Keratinocyte (primary cell): Measurements from ENCODE around the gene HTR2B. TPM values are rescaled to one million over a fixed set of nuclear protein-coding genes. Genes with fewer than 3 reads are reported as not detected.

ENCODE experiments used
- DNase-seq: peaks from one replicate; pipeline ENCODE4 v3.0.0-alpha.2; 2011; ENCODE audit warnings: low read depth, missing footprints, low spot score
- FAIRE-seq: peaks from 2 replicates; lab custom pipeline; 2011; peaks lifted over from hg19 to GRCh38; lab: Jason Lieb, UNC
- H2AFZ ChIP-seq: 2 replicates; pipeline ENCODE4 v1.6.0; 2012; ENCODE audit warnings: low read length, control low read depth, inconsistent platforms; ENCODE audit not compliant: control insufficient read depth
- H3K27ac ChIP-seq: 2 replicates; pipeline ENCODE4 v1.5.1; 2011; ENCODE audit warnings: low read length; ENCODE audit not compliant: control insufficient read depth, insufficient read depth
- H3K27me3 ChIP-seq: 3 replicates; pipeline ENCODE4 v1.6.0; 2011; ENCODE audit warnings: low read length; ENCODE audit not compliant: control insufficient read depth, insufficient read depth; ENCODE audit errors: extremely low read depth
- H3K36me3 ChIP-seq, 2 experiments: 2 replicates in 1 of 2; 3 replicates in 1 of 2; pipeline ENCODE4 v1.5.1; 2011; ENCODE audit warnings: low read length in 2 of 2, mild to moderate bottlenecking in 1 of 2; ENCODE audit not compliant: control insufficient read depth in 2 of 2, insufficient read depth in 2 of 2; ENCODE audit errors: extremely low read depth in 1 of 2
- H3K4me1 ChIP-seq: 3 replicates; pipeline ENCODE4 v1.5.1; 2011; ENCODE audit warnings: low read length; ENCODE audit not compliant: control insufficient read depth, insufficient read depth; ENCODE audit errors: extremely low read depth
- H3K4me2 ChIP-seq: 3 replicates; pipeline ENCODE4 v1.6.0; 2011; ENCODE audit warnings: low read depth, low read length; ENCODE audit not compliant: control insufficient read depth, insufficient read depth; ENCODE audit errors: extremely low read depth
- H3K4me3 ChIP-seq, 3 experiments: fragments of 200-600 bp in 1 of 3; sonication (generic) in 1 of 3; 2 replicates in 2 of 3; 3 replicates in 1 of 3; pipeline ENCODE4 v1.5.1; 2011 to 2016; ENCODE audit warnings: low read length in 3 of 3, mild to moderate bottlenecking in 3 of 3, control low read depth in 2 of 3, inconsistent platforms in 1 of 3, low read depth in 1 of 3, mixed read lengths in 1 of 3, mixed run types in 1 of 3, moderate library complexity in 1 of 3; ENCODE audit not compliant: control insufficient read depth in 2 of 3, insufficient read depth in 2 of 3; ENCODE audit errors: extremely low read depth in 1 of 3
- H3K79me2 ChIP-seq: 2 replicates; pipeline ENCODE4 v1.6.0; 2012; ENCODE audit warnings: low read length; ENCODE audit not compliant: control insufficient read depth, insufficient read depth
- H3K9ac ChIP-seq: 3 replicates; pipeline ENCODE4 v1.6.0; 2011; ENCODE audit warnings: low read length; ENCODE audit not compliant: control insufficient read depth, insufficient read depth; ENCODE audit errors: extremely low read depth
- H3K9me1 ChIP-seq: 3 replicates; pipeline ENCODE4 v1.6.0; 2011; ENCODE audit warnings: low read length; ENCODE audit not compliant: control insufficient read depth, insufficient read depth; ENCODE audit errors: extremely low read depth
- H3K9me3 ChIP-seq: 2 replicates; pipeline ENCODE4 v1.5.1; 2012; ENCODE audit warnings: low read depth, low read length; ENCODE audit not compliant: control insufficient read depth
- H4K20me1 ChIP-seq: 3 replicates; pipeline ENCODE4 v1.6.0; 2011; ENCODE audit warnings: low read length; ENCODE audit not compliant: control insufficient read depth, insufficient read depth; ENCODE audit errors: extremely low read depth
- CTCF ChIP-seq, 3 experiments: IDR thresholded peaks in 1 of 3; conservative IDR thresholded peaks in 1 of 3; optimal IDR thresholded peaks in 1 of 3; 2 replicates in 2 of 3; 3 replicates in 1 of 3; pipeline versions ENCODE3 to v1.5.1; 2011; ENCODE audit warnings: low read length in 3 of 3, mild to moderate bottlenecking in 3 of 3, moderate library complexity in 2 of 3, control low read depth in 1 of 3, inconsistent platforms in 1 of 3; ENCODE audit not compliant: insufficient read depth in 2 of 3; ENCODE audit errors: extremely low read depth in 1 of 3
- EZH2 ChIP-seq: IDR thresholded peaks from one replicate; pipeline ENCODE4 v1.6.1; 2012; ENCODE audit warnings: inconsistent platforms, mild to moderate bottlenecking, low read length, moderate library complexity
- dilution Hi-C: fragments of 300-500 bp; cut with MboI; formaldehyde crosslinking; loops from one replicate; pipeline ENCODE4 v1.7.0; 2020; ENCODE audit warnings: low sequenced_read_pairs; ENCODE audit not compliant: extremely low pct_ligation_motif_present
- polyA plus RNA-seq, 5 experiments: library from polyadenylated mRNA; depleted of rRNA in 3 of 5; stranded (reverse) in 3 of 5; stranded (forward) in 1 of 5; unstranded in 1 of 5; fragments of >200 nt; gene quantifications; 1 replicate in 1 of 5; 2 replicates in 3 of 5; 3 replicates in 1 of 5; pipeline versions ENCODE4 v1.2.1 to v1.2.3, GENCODE V29; 2011 to 2012; ENCODE audit warnings: missing spikeins in 2 of 5, low read depth in 1 of 5, low replicate concordance in 1 of 5

Gene HTR2B
- polyA plus RNA-seq, 1 donor (not counting 4 experiments of a cell fraction or from before 2014, with no cell fraction given), result not detected

GRCh38 chr2:231115651-231116050 lies 9.2 kb downstream of the HTR2B start:
- no peak overlapping the region for H3K9ac ChIP-seq

GRCh38 chr2:231113489-231113888 lies 11.4 kb downstream of the HTR2B start:
- FAIRE-seq (peak; percentile 26), DNase-seq (no peak)
- Histone ChIP-seq H3K4me3 (no peak overlapping the region), H3K27me3 (no peaks in the 10 kb centered on the region), H3K9ac (no peak overlapping the region), H2AFZ (no peak overlapping the region), H3K4me1 (no peaks in the 10 kb centered on the region), H4K20me1 (no peaks in the 10 kb centered on the region), H3K9me1 (no peaks in the 10 kb centered on the region), H3K9me3 (no peaks in the 10 kb centered on the region), H3K79me2 (no peaks in the 10 kb centered on the region), H3K4me2 (no peak overlapping the region), H3K27ac (no peak overlapping the region), H3K36me3 (peaks cover 5 to 11% of the 10 kb centered on the region in 2 experiments)
- TF ChIP-seq CTCF (optimal IDR thresholded peaks at IDR 0.05 in 1 of 3, IDR thresholded peaks at IDR 0.05 in 1 of 3, conservative IDR thresholded peaks at IDR 0.05 in 1 of 3; ENCODE audit: extremely low read depth in 1 of 3, insufficient read depth in 2 of 3, low read length in 3 of 3), result no peak
- no peak for TF ChIP-seq EZH2
- dilution Hi-C loops, result no loop called here

More at GRCh38 chr2:231115651-231116050, 9.2 kb downstream of the HTR2B start:
- no peak overlapping the region for H3K4me3 ChIP-seq
- no peaks in the 10 kb centered on the region for H3K9me1 ChIP-seq
- H3K4me1 ChIP-seq, result no peaks in the 10 kb centered on the region
- H3K4me2 ChIP-seq, result no peak overlapping the region
- no peak overlapping the region for H2AFZ ChIP-seq
- no peaks in the 10 kb centered on the region for H3K9me3 ChIP-seq
- no peaks in the 10 kb centered on the region for H3K79me2 ChIP-seq
- TF ChIP-seq EZH2 (no peak), CTCF (optimal IDR thresholded peaks at IDR 0.05 in 1 of 3, IDR thresholded peaks at IDR 0.05 in 1 of 3, conservative IDR thresholded peaks at IDR 0.05 in 1 of 3; ENCODE audit: extremely low read depth in 1 of 3, insufficient read depth in 2 of 3, low read length in 3 of 3) (no peak)
- H3K27me3 ChIP-seq, result no peaks in the 10 kb centered on the region
- dilution Hi-C loops, result no loop called here
- FAIRE-seq, result no peak
- no peak overlapping the region for H3K27ac ChIP-seq
- DNase-seq, result no peak
- H3K36me3 ChIP-seq, result peaks cover 0 to 1% of the 10 kb centered on the region in 2 experiments
- no peaks in the 10 kb centered on the region for H4K20me1 ChIP-seq
